GM06990 (cell line): ENCODE measurements around the gene ANKRD33.

Source experiments
- DNase-seq: peaks from one replicate; pipeline ENCODE4 v3.0.0-alpha.2; 2011; ENCODE audit not compliant: insufficient read length; ENCODE audit errors: extremely low read depth
- H3K27me3 ChIP-seq: replicated peaks from 2 replicates; pipeline ENCODE4 v1.6.0; 2011; ENCODE audit warnings: low read length; ENCODE audit not compliant: control insufficient read depth, insufficient read depth
- H3K36me3 ChIP-seq: 2 replicates; pipeline ENCODE4 v1.5.1; 2011; ENCODE audit warnings: low read length; ENCODE audit not compliant: control insufficient read depth, insufficient read depth
- H3K4me3 ChIP-seq: replicated peaks from 2 replicates; pipeline ENCODE4 v1.5.1; 2011; ENCODE audit warnings: low read depth, mild to moderate bottlenecking, control low read depth, low read length
- TF ChIP-seq, protein P1 (sequence below): IDR thresholded peaks from 2 replicates; pipeline ENCODE4 v1.5.1; 2011; ENCODE audit warnings: low read length, control low read depth, mild to moderate bottlenecking, inconsistent platforms; ENCODE audit not compliant: insufficient read depth, poor library complexity, severe bottlenecking

Gene ANKRD33

DNA sequence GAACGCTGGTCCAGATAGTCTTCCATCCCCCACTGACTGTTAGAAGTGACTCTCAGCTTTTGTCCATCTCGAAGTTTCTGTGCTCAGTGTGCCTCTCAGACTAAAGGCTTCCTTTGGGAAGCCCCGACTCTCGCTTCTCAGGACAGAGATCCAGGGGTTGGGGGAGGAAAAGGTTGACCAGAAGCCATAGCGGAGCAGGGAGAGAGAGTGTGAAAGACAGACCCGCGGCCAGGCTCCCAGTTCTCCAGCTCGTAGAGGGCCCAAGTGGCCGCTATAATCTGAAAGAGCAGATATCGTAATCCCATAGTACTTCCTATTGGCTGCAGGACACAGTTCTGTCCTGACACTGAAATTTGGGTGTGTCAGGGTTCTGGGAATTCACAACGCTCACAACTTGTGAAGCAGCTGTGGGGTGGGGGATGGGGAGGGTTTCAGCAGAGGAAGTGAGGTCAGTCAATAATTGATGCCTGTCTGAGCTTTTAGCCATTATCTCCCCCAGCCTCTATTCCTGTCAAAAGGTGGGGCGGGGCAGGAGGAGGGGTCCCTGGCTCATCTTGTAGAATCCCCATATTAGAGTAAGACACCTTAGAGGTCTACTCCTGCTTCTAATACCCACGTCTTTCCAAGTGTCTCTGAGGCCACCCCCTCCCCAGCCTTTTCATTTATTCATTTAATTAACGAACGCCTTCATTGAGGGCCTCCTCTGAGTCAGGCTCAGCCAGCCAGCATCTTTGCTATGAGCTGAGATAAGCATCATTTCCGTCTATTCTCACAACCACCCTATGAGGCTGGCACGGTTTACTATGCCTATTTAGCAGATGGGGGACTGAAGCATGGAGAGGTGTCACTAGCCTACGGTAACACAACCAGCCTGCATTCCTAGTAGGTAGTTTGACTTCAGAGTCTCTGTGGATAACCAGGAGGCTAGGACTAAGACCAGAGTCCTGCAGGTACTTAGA, 17.8 kb downstream of the ANKRD33 start:
- Histone ChIP-seq H3K27me3 (peaks cover 1% of the 10 kb centered on the region), H3K4me3 (no peak overlapping the region)
- no peak for DNase-seq

DNA sequence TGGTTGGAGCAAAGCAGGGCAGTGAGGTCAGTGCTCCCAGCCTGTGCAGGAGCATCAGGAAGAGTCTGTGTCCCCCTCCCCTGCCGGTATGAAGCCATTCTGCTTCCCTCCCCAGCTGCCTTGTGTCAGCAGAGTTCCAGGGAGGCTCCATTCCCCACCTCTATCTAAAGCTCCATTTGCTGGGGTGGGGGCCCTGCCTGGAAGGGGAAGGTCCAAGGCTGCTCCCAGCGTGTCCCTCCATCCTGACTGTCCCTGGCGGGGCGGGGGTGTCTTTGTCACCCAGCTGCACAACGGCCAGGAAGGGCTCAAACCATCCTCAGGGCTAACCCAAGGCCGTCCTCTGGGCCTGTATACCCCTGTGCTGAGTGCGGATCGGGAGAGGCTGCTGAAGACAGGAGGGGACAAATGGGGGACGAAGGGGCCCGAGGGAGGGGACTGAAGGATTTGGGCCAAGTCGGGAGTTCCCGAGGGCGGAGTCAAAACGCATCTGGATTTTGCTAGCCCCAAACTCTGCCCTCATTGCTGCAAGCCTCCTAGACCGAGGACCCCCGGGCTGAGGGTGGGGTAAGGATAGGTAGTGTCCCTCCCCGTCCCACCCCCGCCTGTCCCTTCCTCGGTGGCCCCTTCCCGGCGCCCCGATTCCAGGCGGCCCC, 18.7 kb downstream of the ANKRD33 start:
- H3K36me3 ChIP-seq: no peaks in the 10 kb centered on the region
- TF ChIP-seq, protein P1, sequence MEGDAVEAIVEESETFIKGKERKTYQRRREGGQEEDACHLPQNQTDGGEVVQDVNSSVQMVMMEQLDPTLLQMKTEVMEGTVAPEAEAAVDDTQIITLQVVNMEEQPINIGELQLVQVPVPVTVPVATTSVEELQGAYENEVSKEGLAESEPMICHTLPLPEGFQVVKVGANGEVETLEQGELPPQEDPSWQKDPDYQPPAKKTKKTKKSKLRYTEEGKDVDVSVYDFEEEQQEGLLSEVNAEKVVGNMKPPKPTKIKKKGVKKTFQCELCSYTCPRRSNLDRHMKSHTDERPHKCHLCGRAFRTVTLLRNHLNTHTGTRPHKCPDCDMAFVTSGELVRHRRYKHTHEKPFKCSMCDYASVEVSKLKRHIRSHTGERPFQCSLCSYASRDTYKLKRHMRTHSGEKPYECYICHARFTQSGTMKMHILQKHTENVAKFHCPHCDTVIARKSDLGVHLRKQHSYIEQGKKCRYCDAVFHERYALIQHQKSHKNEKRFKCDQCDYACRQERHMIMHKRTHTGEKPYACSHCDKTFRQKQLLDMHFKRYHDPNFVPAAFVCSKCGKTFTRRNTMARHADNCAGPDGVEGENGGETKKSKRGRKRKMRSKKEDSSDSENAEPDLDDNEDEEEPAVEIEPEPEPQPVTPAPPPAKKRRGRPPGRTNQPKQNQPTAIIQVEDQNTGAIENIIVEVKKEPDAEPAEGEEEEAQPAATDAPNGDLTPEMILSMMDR: no peak
- H3K4me3 ChIP-seq: no peak overlapping the region
- DNase-seq: no peak
- H3K27me3 ChIP-seq: peaks cover 1% of the 10 kb centered on the region

More for the DNA sequence above, 17.8 kb downstream of the ANKRD33 start:
- TF ChIP-seq, protein P1: no peak
- H3K36me3 ChIP-seq: no peaks in the 10 kb centered on the region

DNA sequence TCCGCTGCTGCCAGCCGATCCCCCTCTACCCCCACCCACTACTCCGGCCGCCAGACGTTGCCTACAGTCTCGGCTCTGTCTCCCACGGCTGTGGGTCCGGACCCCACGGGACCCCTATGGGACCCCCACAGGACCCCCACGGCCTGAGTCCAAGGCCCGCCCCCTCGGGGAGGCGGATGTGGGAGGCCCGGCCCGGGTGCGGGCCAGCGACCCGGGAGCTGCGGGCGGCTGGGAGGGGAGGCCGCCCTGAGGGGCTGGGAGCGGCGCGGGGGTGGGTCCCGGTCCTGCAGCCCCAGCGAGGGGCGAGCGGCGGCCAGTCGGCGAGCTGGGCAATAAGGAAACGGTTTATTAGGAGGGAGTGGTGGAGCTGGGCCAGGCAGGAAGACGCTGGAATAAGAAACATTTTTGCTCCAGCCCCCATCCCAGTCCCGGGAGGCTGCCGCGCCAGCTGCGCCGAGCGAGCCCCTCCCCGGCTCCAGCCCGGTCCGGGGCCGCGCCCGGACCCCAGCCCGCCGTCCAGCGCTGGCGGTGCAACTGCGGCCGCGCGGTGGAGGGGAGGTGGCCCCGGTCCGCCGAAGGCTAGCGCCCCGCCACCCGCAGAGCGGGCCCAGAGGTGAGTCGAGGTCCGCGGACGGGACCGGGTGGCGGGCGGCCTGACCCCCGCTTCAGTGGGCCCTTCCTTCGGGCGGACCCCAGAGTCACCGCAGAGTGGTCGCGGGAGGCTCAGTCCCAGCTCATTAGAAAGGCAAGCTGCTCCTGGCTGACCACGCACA, 19.4 kb downstream of the ANKRD33 start, which contains the start of gene ACVRL1:
Gene ACVRL1 (plus strand): TSS at position 422 of the 773 bp plus-strand sequence. CDS start 4,971 bp downstream, outside the sequence.
- no peaks in the 10 kb centered on the region for H3K36me3 ChIP-seq
- no peak within 1 kb of the TSS for H3K4me3 ChIP-seq
- H3K27me3 ChIP-seq: peaks cover 1% of the 10 kb centered on the region
- TF ChIP-seq, protein P1: no peak
- no peak for DNase-seq

DNA sequence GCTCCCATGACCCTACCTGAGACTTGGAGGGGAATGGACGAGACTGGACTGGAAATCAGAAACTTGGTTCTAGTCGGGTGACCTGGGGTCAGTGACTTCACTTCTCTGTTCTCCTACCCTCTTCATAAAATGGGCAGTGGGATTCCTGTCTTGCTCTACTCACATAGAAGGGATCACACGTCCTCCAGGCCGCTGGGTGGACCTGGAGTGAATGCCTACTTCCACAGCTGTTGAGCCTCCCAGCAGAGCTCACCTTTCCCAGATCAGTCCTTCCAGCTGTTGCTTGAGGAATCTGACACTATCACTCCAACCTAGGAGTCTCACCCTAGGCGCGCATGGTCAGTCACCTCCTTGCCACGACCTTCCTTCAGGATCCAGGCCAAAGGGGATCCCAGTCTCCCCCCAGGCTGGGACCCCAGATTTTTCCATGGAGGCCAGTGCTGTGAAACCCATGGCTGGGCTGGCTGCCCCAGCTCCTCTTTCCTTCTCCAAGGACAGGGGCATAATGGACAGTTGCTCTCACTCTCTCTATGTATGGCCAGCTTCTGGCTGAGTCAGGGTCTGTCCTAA, 20.0 kb downstream of the ANKRD33 start:
- TF ChIP-seq, protein P1: no peak
- DNase-seq: no peak
- Histone ChIP-seq H3K4me3 (no peak overlapping the region), H3K27me3 (peaks cover 1% of the 10 kb centered on the region), H3K36me3 (no peaks in the 10 kb centered on the region)

DNA sequence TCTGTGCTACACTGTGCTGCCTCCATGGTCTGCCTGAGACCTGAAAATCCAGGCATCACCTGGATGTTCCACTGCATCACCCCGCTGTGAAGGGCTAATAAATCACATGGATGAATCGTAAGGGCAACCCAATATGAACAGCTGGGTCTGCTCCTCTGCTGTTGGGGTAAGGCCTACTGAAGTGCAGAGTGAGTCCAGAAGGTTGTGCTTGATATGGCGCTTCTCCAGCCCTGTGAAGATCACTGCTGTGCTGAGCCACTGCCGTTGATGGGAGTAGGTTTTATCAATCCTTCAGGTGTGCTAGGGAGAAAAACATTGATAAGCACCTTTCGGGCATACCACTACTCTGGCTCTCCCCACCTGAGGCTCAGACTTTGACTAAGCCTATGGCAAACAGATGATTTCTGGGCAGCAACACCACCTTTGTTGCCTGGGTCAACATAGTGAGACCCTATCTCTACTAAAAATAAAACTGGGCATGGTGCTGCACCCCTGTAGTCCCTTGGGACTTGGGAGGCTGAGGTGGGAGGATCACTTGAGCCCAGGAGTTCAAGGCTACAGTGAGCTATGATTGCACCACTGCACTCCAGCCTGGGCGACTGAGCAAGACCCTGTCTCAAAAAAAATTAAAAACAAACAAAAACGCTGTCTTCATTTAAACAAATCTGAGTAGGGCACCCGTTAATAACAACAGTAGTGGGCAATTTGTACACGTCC, 21.1 kb downstream of the ANKRD33 start:
- no peak for DNase-seq
- Histone ChIP-seq H3K27me3 (peaks cover 1% of the 10 kb centered on the region), H3K4me3 (no peak overlapping the region), H3K36me3 (no peaks in the 10 kb centered on the region)
- TF ChIP-seq, protein P1: no peak
